Smooth muscle cell (in vitro differentiated cells): ENCODE results near the gene IQCE. TPM values are rescaled to one million over a fixed set of nuclear protein-coding genes. Genes with fewer than 3 reads are reported as not detected.

ENCODE experiments used
- DNase-seq: peaks from one replicate; lab custom pipeline; 2025; ENCODE audit not compliant: unreplicated experiment; lab: John Stamatoyannopoulos, UW
- H2AFZ ChIP-seq: fragments of 200-600 bp; sonication (generic); 2 replicates; pipeline ENCODE4 v1.6.0; 2016; ENCODE audit warnings: antibody characterized with exemption, low read depth, mild to moderate bottlenecking
- H3F3A ChIP-seq: fragments of 200-600 bp; sonication (generic); 2 replicates; pipeline ENCODE4 v1.6.0; 2017; ENCODE audit warnings: antibody characterized with exemption, low read depth
- H3K27ac ChIP-seq: fragments of 200-600 bp; sonication (generic); 2 replicates; pipeline ENCODE4 v1.5.1; 2016; ENCODE audit warnings: low read depth, mild to moderate bottlenecking
- H3K27me3 ChIP-seq: fragments of 200-600 bp; sonication (generic); 2 replicates; pipeline ENCODE4 v1.6.1; 2016; ENCODE audit warnings: low read depth, mild to moderate bottlenecking
- H3K36me3 ChIP-seq: fragments of 200-600 bp; sonication (generic); 2 replicates; pipeline ENCODE4 v1.5.1; 2016; ENCODE audit warnings: low read depth
- H3K4me1 ChIP-seq: fragments of 200-600 bp; sonication (generic); 2 replicates; pipeline ENCODE4 v1.5.1; 2016; ENCODE audit warnings: low read depth
- H3K4me2 ChIP-seq: fragments of 200-600 bp; sonication (generic); 2 replicates; pipeline ENCODE4 v1.6.0; 2016; ENCODE audit warnings: mild to moderate bottlenecking
- H3K4me3 ChIP-seq: fragments of 200-600 bp; sonication (generic); 2 replicates; pipeline ENCODE4 v1.5.1; 2016; ENCODE audit warnings: mild to moderate bottlenecking
- H3K79me2 ChIP-seq: fragments of 200-600 bp; sonication (generic); 2 replicates; pipeline ENCODE4 v1.6.0; 2016; ENCODE audit warnings: low read depth, mild to moderate bottlenecking
- H3K9ac ChIP-seq: fragments of 200-600 bp; sonication (generic); 2 replicates; pipeline ENCODE4 v1.6.0; 2016; ENCODE audit warnings: low read depth
- H3K9me3 ChIP-seq: fragments of 200-600 bp; sonication (generic); replicated peaks from 2 replicates; pipeline ENCODE4 v1.5.1; 2016; ENCODE audit warnings: low read depth
- H4K20me1 ChIP-seq: fragments of 200-600 bp; sonication (generic); 2 replicates; pipeline ENCODE4 v1.6.0; 2016; ENCODE audit warnings: low read depth
- WGBS: methylation state at CpG from one replicate; pipeline ENCODE4 v1.1.7; 2016; ENCODE audit warnings: low lambda C conversion rate; 5-methylcytosine and 5-hydroxymethylcytosine counted together
- polyA plus RNA-seq: library from polyadenylated mRNA; unstranded; fragments of >200 nt; fragmentation: Nextera tagmentation; extraction: Ambion mirVana; gene quantifications from 2 replicates; pipeline ENCODE4 v1.2.1, GENCODE V29; 2016
- total RNA-seq: library from RNA; depleted of rRNA; stranded (reverse); fragments of >200 nt; gene quantifications from 2 replicates; pipeline ENCODE4 v1.2.3, GENCODE V29; 2014
- TF ChIP-seq, protein P1 (sequence below): fragments of 200-600 bp; sonication (generic); IDR thresholded peaks from 2 replicates; pipeline ENCODE4 v1.5.1; 2017; ENCODE audit warnings: borderline replicate concordance, mild to moderate bottlenecking, antibody characterized with exemption; ENCODE audit not compliant: insufficient read depth, poor library complexity, severe bottlenecking

The IQCE gene
- total and polyA plus RNA-seq, 2 experiments from 2014 or later: 5.8 to 12.7 TPM

DNA sequence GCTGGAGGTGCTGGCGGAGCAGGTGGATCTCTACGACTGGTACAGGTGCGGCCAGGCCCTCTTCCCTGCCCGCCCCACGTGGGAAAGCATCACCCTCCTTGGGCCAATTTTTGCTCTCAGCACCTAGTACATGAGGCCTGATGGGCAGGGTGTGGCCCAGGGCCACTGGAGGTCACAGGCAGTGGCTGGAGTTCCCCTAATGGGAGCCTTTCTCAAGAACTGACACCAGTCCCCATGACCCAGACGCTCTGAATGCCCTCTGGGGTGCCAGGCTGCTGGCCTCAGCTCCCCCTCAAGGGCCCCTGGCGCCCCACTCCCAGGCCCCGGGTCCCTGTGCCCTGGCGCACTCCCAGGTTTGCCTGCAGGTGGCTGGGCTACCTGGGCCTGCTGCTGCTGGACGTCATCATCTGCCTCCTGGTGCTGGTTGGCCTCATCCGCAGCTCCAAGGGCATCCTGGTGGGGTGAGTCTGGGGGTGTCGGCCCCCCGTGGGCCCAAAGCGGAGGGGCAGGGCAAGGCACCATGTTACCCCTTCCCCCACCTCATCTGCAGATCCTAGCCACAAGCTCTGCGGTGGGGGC lies 88.9 kb downstream of the IQCE start:
- H3K79me2 ChIP-seq: peaks cover 41% of the 10 kb centered on the region
- DNase-seq: no peak
- H2AFZ ChIP-seq: no peak overlapping the region
- no peak overlapping the region for H3K4me3 ChIP-seq
- no peak overlapping the region for H3K9ac ChIP-seq
- H3F3A ChIP-seq: no peaks in the 10 kb centered on the region
- H3K36me3 ChIP-seq: peaks cover 5% of the 10 kb centered on the region
- H3K4me2 ChIP-seq: no peak overlapping the region
- no peaks in the 10 kb centered on the region for H3K4me1 ChIP-seq
- no peaks in the 10 kb centered on the region for H3K9me3 ChIP-seq
- no peaks in the 10 kb centered on the region for H3K27me3 ChIP-seq
- H4K20me1 ChIP-seq: peaks cover 93% of the 10 kb centered on the region
- no peak overlapping the region for H3K27ac ChIP-seq
- WGBS: 100% methylated on average over 14 of the region's 15 CpGs
- TF ChIP-seq, protein P1, sequence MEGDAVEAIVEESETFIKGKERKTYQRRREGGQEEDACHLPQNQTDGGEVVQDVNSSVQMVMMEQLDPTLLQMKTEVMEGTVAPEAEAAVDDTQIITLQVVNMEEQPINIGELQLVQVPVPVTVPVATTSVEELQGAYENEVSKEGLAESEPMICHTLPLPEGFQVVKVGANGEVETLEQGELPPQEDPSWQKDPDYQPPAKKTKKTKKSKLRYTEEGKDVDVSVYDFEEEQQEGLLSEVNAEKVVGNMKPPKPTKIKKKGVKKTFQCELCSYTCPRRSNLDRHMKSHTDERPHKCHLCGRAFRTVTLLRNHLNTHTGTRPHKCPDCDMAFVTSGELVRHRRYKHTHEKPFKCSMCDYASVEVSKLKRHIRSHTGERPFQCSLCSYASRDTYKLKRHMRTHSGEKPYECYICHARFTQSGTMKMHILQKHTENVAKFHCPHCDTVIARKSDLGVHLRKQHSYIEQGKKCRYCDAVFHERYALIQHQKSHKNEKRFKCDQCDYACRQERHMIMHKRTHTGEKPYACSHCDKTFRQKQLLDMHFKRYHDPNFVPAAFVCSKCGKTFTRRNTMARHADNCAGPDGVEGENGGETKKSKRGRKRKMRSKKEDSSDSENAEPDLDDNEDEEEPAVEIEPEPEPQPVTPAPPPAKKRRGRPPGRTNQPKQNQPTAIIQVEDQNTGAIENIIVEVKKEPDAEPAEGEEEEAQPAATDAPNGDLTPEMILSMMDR: no peak

DNA sequence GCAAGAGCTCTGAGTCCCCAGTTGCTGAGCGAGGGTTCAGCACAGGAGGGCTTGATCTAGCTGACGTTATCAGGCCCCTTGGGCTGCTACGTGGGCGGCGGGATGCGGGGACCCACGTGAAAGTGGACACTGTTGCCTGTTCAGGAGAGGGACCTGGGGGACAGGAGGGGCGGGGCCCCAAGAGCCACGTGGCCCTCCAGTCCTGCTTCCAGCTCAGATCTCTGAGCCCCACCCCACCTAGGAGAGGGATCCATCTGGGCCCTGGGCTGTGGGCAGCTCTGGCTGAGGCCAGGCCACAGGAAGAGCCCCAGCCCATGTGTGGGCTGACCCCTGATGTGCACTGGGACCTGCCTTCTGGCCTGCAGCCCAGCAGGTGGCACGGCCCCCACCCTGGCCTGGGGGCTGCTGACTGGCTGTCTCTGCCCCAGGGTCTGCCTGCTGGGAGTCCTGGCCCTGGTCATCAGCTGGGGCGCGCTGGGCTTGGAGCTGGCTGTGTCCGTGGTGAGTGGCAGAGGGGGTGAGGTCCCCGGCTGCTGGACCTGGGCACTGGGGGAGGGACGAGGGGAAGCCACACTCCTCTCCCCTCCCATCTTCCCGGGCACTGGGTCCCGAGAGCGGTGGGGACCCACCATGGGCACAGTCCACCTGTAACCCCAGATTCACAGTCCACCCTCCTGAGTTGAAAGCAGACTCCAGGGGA lies 90.5 kb downstream of the IQCE start:
- no peak overlapping the region for H3K4me3 ChIP-seq
- peaks cover 5% of the 10 kb centered on the region for H3K36me3 ChIP-seq
- H4K20me1 ChIP-seq: peaks cover 81% of the 10 kb centered on the region
- H3K27me3 ChIP-seq: no peaks in the 10 kb centered on the region
- no peaks in the 10 kb centered on the region for H3K4me1 ChIP-seq
- no peak for DNase-seq
- H2AFZ ChIP-seq: no peak overlapping the region
- 91% methylated on average over 15 of the region's 18 CpGs for WGBS
- no peaks in the 10 kb centered on the region for H3F3A ChIP-seq
- H3K9me3 ChIP-seq: no peaks in the 10 kb centered on the region
- no peak overlapping the region for H3K4me2 ChIP-seq
- TF ChIP-seq, protein P1: no peak
- no peak overlapping the region for H3K9ac ChIP-seq
- H3K79me2 ChIP-seq: peaks cover 25% of the 10 kb centered on the region
- no peak overlapping the region for H3K27ac ChIP-seq

DNA sequence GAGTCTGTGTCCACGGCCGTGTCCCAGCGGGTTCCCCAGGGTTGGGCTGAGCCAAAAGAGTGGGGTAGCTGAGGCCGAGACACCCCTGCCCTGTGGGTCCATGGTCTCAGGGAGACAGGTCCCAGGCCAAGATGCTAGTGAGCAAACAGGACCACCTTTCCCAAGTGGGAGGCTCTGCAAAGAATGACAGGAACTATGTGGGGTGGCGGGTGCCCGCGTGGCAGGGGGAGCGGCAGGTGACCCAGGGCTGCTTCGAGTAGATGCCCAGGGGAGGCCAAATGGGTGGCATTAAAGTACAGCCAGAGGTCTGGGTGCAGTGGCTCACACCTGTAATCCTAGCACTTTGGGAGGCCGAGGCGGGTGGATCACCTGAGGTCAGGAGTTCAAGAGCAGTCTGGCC lies 91.2 kb downstream of the IQCE start:
- H3K4me1 ChIP-seq: no peaks in the 10 kb centered on the region
- H4K20me1 ChIP-seq: peaks cover 74% of the 10 kb centered on the region
- H3K4me3 ChIP-seq: no peak overlapping the region
- H3K79me2 ChIP-seq: peaks cover 18% of the 10 kb centered on the region
- no peaks in the 10 kb centered on the region for H3K9me3 ChIP-seq
- no peak overlapping the region for H3K4me2 ChIP-seq
- H3K36me3 ChIP-seq: peaks cover 5% of the 10 kb centered on the region
- TF ChIP-seq, protein P1: no peak
- H2AFZ ChIP-seq: no peak overlapping the region
- 97% methylated on average over 11 of the region's 11 CpGs for WGBS
- DNase-seq: no peak
- H3K9ac ChIP-seq: no peak overlapping the region
- H3F3A ChIP-seq: no peaks in the 10 kb centered on the region
- no peak overlapping the region for H3K27ac ChIP-seq
- no peaks in the 10 kb centered on the region for H3K27me3 ChIP-seq
